A549 (cell line): ENCODE data around the gene PYROXD2. TPM values are rescaled to one million over a fixed set of nuclear protein-coding genes. Genes with fewer than 3 reads are reported as not detected.

ENCODE experiments used
- ATAC-seq, 2 experiments: fragments of 200-7000 bp in 1 of 2; fragments of >200 bp in 1 of 2; cut with Nextera tagmentation in 1 of 2; cut with Tn5 transposase in 1 of 2; 3 replicates each; pipeline versions ENCODE4 v1.8.0 to v1.9.1; 2018 to 2020; ENCODE audit warnings: mild to moderate bottlenecking in 1 of 2, moderate library complexity in 1 of 2
- CTCF ChIA-PET: fragments of 300-600 bp; sonication (Branson Sonifier 250); formaldehyde crosslinking; extraction: SDS; loops from one replicate; lab custom pipeline; 2021; ENCODE audit warnings: antibody characterized with exemption, inconsistent platforms; lab: Yijun Ruan, JAX
- POLR2A ChIA-PET: fragments of 350-600 bp; formaldehyde crosslinking; extraction: SDS; loops from one replicate; lab custom pipeline; 2021; ENCODE audit warnings: antibody characterized with exemption, inconsistent platforms; lab: Yijun Ruan, JAX
- DNase-seq, 2 experiments: peaks; one replicate each; pipeline versions ENCODE4 v3.0.0 to v3.0.0-alpha.2; 2011 to 2016; ENCODE audit warnings: low read depth in 1 of 2, low spot score in 1 of 2
- FAIRE-seq: peaks from 2 replicates; lab custom pipeline; 2011; peaks lifted over from hg19 to GRCh38; lab: Jason Lieb, UNC
- H3K27ac ChIP-seq, 2 experiments: fragments of >200 bp; sonication (Bioruptor Twin); formaldehyde crosslinking; 3 replicates each; pipeline ENCODE4 v1.5.1; 2016 to 2017
- H3K4me1 ChIP-seq: fragments of >200 bp; sonication (Bioruptor Twin); formaldehyde crosslinking; 3 replicates; pipeline ENCODE4 v1.6.1; 2016
- H3K4me2 ChIP-seq: fragments of >200 bp; sonication (Bioruptor Twin); formaldehyde crosslinking; 3 replicates; pipeline ENCODE4 v1.6.1; 2016
- H3K4me3 ChIP-seq: fragments of >200 bp; sonication (Bioruptor Twin); formaldehyde crosslinking; 3 replicates; pipeline ENCODE4 v1.5.1; 2016
- H3K9me3 ChIP-seq: fragments of >200 bp; sonication (Bioruptor Twin); formaldehyde crosslinking; 3 replicates; pipeline ENCODE4 v1.6.1; 2016
- BHLHE40 ChIP-seq: IDR thresholded peaks from 2 replicates; pipeline ENCODE4 v1.6.1; 2012; ENCODE audit warnings: low read depth, low read length, inconsistent platforms
- CBX8 ChIP-seq: fragments of 200-600 bp; sonication (generic); IDR thresholded peaks from 2 replicates; pipeline ENCODE4 v1.6.1; 2016
- CEBPB ChIP-seq, 2 experiments: fragments of >200 bp in 1 of 2; sonication (Bioruptor Twin) in 1 of 2; formaldehyde crosslinking in 1 of 2; IDR thresholded peaks; 2 replicates each; pipeline ENCODE4 v1.6.1; 2012 to 2016
- EHF ChIP-seq: fragments of 250-450 bp; sonication (Bioruptor Pico); IDR thresholded peaks from 2 replicates; pipeline ENCODE4 v1.5.0; 2020; ENCODE audit warnings: mild to moderate bottlenecking
- EHMT2 ChIP-seq: fragments of 200-600 bp; sonication (generic); IDR thresholded peaks from 2 replicates; pipeline ENCODE4 v1.6.1; 2016; ENCODE audit warnings: antibody characterized with exemption, low read depth, mild to moderate bottlenecking, moderate library complexity
- EP300 ChIP-seq, 2 experiments: fragments of >200 bp; sonication (Bioruptor Twin); formaldehyde crosslinking; IDR thresholded peaks; 2 replicates in 1 of 2; 3 replicates in 1 of 2; pipeline ENCODE4 v1.6.1; 2016 to 2017
- FOSB ChIP-seq: fragments of 250-450 bp; sonication (Bioruptor Pico); IDR thresholded peaks from 2 replicates; pipeline ENCODE4 v1.5.0; 2020; ENCODE audit warnings: mild to moderate bottlenecking, moderate library complexity
- HMGXB4 ChIP-seq: fragments of 250-450 bp; sonication (Bioruptor Pico); IDR thresholded peaks from 2 replicates; pipeline ENCODE4 v1.5.0; 2021; ENCODE audit warnings: mild to moderate bottlenecking, moderate library complexity, borderline replicate concordance
- HOXB13 ChIP-seq: fragments of 250-450 bp; sonication (Bioruptor Pico); IDR thresholded peaks from 2 replicates; pipeline ENCODE4 v1.5.0; 2020; ENCODE audit warnings: low read depth, mild to moderate bottlenecking, moderate library complexity
- JUNB ChIP-seq: fragments of >200 bp; sonication (Bioruptor Twin); formaldehyde crosslinking; IDR thresholded peaks from 2 replicates; pipeline ENCODE4 v1.6.1; 2016
- MAFK ChIP-seq: fragments of 450-650 bp; IDR thresholded peaks from 2 replicates; pipeline ENCODE4 v1.6.1; 2014; ENCODE audit not compliant: partially characterized antibody
- MAX ChIP-seq: IDR thresholded peaks from 2 replicates; pipeline ENCODE4 v1.6.1; 2012
- NR3C1 ChIP-seq: fragments of >200 bp; sonication (Bioruptor Twin); formaldehyde crosslinking; IDR thresholded peaks from 3 replicates; pipeline ENCODE4 v1.6.1; 2017
- POLR2A ChIP-seq: IDR thresholded peaks from 2 replicates; pipeline ENCODE4 v1.6.1; 2012; ENCODE audit warnings: mild to moderate bottlenecking, low read length
- RAD21 ChIP-seq, 2 experiments: fragments of >200 bp in 1 of 2; sonication (Bioruptor Twin) in 1 of 2; formaldehyde crosslinking in 1 of 2; IDR thresholded peaks in 1 of 2; conservative IDR thresholded peaks in 1 of 2; 2 replicates in 1 of 2; 3 replicates in 1 of 2; pipeline ENCODE4 v1.6.1; 2012 to 2018; ENCODE audit warnings: inconsistent platforms in 1 of 2
- RARB ChIP-seq: fragments of 250-450 bp; sonication (Bioruptor Pico); IDR thresholded peaks from 2 replicates; pipeline ENCODE4 v1.8.0; 2021; ENCODE audit warnings: mild to moderate bottlenecking, moderate library complexity
- RCOR1 ChIP-seq: fragments of 150-350 bp; IDR thresholded peaks from 2 replicates; pipeline ENCODE4 v1.6.1; 2014; ENCODE audit warnings: antibody characterized with exemption, low read length, low read depth
- RFX5 ChIP-seq: fragments of 450-650 bp; IDR thresholded peaks from 2 replicates; pipeline ENCODE4 v1.7.1; 2014; ENCODE audit warnings: antibody characterized with exemption, mild to moderate bottlenecking, moderate library complexity
- SMC3 ChIP-seq: fragments of >200 bp; sonication (Bioruptor Twin); formaldehyde crosslinking; IDR thresholded peaks from 3 replicates; pipeline ENCODE4 v1.6.1; 2018; ENCODE audit warnings: inconsistent platforms
- SREBF2 ChIP-seq: fragments of 450-650 bp; IDR thresholded peaks from 2 replicates; pipeline ENCODE4 v1.6.1; 2014; ENCODE audit warnings: mild to moderate bottlenecking, moderate library complexity
- TFCP2L1 ChIP-seq: fragments of 250-450 bp; sonication (Bioruptor Pico); IDR thresholded peaks from 2 replicates; pipeline ENCODE4 v1.5.0; 2021; ENCODE audit warnings: mild to moderate bottlenecking
- TP53 ChIP-seq: fragments of 250-450 bp; sonication (Bioruptor Pico); IDR thresholded peaks from 2 replicates; pipeline ENCODE4 v1.5.0; 2021; ENCODE audit warnings: mild to moderate bottlenecking, moderate library complexity
- USF2 ChIP-seq: fragments of 450-650 bp; IDR thresholded peaks from 2 replicates; pipeline ENCODE4 v1.6.1; 2014; ENCODE audit warnings: antibody characterized with exemption
- ZNF302 ChIP-seq: fragments of 250-450 bp; sonication (Bioruptor Pico); IDR thresholded peaks from 2 replicates; pipeline ENCODE4 v1.9.0; 2021; ENCODE audit warnings: inconsistent platforms, mild to moderate bottlenecking, moderate library complexity
- ZSCAN20 ChIP-seq: fragments of 250-450 bp; sonication (Bioruptor Pico); IDR thresholded peaks from 2 replicates; pipeline ENCODE4 v1.8.0; 2022; ENCODE audit warnings: mild to moderate bottlenecking, moderate library complexity
- WGBS: methylation state at CpG from one replicate; pipeline ENCODE4 v1.1.6; 2017; ENCODE audit errors: missing lambda C conversion rate; 5-methylcytosine and 5-hydroxymethylcytosine counted together
- polyA plus RNA-seq, 4 experiments: library from polyadenylated mRNA; depleted of rRNA in 3 of 4; stranded (reverse); fragments of >200 nt; fragmentation: RNase III in 1 of 4; extraction: RNeasy Plus Mini Kit Qiagen cat#74134 plus additional on column Dnase treatment in 1 of 4; gene quantifications; 2 replicates in 3 of 4; 3 replicates in 1 of 4; pipeline ENCODE4 v1.2.3, GENCODE V29; 2011 to 2017
- TF ChIP-seq, protein P1 (sequence below): fragments of 250-450 bp; sonication (Bioruptor Pico); IDR thresholded peaks from 2 replicates; pipeline ENCODE4 v1.5.0; 2020; ENCODE audit warnings: low read depth, mild to moderate bottlenecking, moderate library complexity
- TF ChIP-seq, protein P2 (sequence below): fragments of >200 bp; sonication (Bioruptor Twin); formaldehyde crosslinking; IDR thresholded peaks from 3 replicates; pipeline ENCODE4 v1.6.1; 2016
- TF ChIP-seq, protein P3 (sequence below): IDR thresholded peaks from 2 replicates; pipeline ENCODE4 v1.6.1; 2012; ENCODE audit warnings: low read depth, borderline replicate concordance

Gene PYROXD2
- polyA plus RNA-seq, 2 of the 4 experiments (the other 2 are of a cell fraction): 4.6 to 6.3 TPM

GRCh38 chr10:98429320-98430072 is 14.5 kb upstream of the PYROXD2 start:
- TF ChIP-seq, protein P1, sequence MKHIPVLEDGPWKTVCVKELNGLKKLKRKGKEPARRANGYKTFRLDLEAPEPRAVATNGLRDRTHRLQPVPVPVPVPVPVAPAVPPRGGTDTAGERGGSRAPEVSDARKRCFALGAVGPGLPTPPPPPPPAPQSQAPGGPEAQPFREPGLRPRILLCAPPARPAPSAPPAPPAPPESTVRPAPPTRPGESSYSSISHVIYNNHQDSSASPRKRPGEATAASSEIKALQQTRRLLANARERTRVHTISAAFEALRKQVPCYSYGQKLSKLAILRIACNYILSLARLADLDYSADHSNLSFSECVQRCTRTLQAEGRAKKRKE (CRISPR knock-in tag): no peak
- TF ChIP-seq NR3C1 (no peak), RAD21 (conservative IDR thresholded peaks at IDR 0.05 in 1 of 2, IDR thresholded peaks at IDR 0.05 in 1 of 2) (no peak), RFX5 (no peak), MAFK (no peak), HMGXB4 (CRISPR knock-in tag) (no peak), HOXB13 (CRISPR knock-in tag) (no peak), MAX (no peak), POLR2A (no peak), EHF (no peak), ZSCAN20 (no peak), SMC3 (no peak), EP300 (IDR thresholded peaks at IDR 0.05) (no peak), RARB (CRISPR knock-in tag) (no peak), TP53 (no peak)
- ChIA-PET CTCF (interaction anchor here (1.4 kb wide), 1 partner anchor 119 kb away, joined by 3 read pairs; no protein-coding TSS in a partner anchor), POLR2A (no interaction called here)
- Histone ChIP-seq H3K27ac (no peak overlapping the region), H3K4me2 (no peak overlapping the region), H3K4me3 (no peak overlapping the region), H3K4me1 (no peaks in the 10 kb centered on the region), H3K9me3 (peaks cover 6% of the 10 kb centered on the region; the same call in 1 of the 3 replicates)
- no peak for FAIRE-seq
- no peak for DNase-seq
- no peak for ATAC-seq
- 89% methylated on average over 18 of the region's 22 CpGs for WGBS

- DNase-seq (no peak), FAIRE-seq (no peak), ATAC-seq (no peak)
- Histone ChIP-seq H3K4me3 (no peak overlapping the region), H3K4me2 (no peak overlapping the region), H3K4me1 (no peaks in the 10 kb centered on the region), H3K27ac (no peak overlapping the region), H3K9me3 (no peaks in the 10 kb centered on the region)
- ChIA-PET POLR2A (no interaction called here), CTCF (interaction anchor here (1.5 to 1.8 kb wide), 2 partner anchors 9 to 101 kb away, joined by 3 to 4 read pairs; no protein-coding TSS in a partner anchor)
- no peak for TF ChIP-seq FOSB (CRISPR knock-in tag)
- no peak for TF ChIP-seq HOXB13 (CRISPR knock-in tag)
- TF ChIP-seq BHLHE40: no peak
- TF ChIP-seq TFCP2L1: no peak
- TF ChIP-seq POLR2A: no peak
- no peak for TF ChIP-seq CEBPB (IDR thresholded peaks at IDR 0.05)
- no peak for TF ChIP-seq SREBF2
- no peak for TF ChIP-seq ZNF302 (CRISPR knock-in tag)
- TF ChIP-seq CBX8: no peak
- TF ChIP-seq, protein P2, sequence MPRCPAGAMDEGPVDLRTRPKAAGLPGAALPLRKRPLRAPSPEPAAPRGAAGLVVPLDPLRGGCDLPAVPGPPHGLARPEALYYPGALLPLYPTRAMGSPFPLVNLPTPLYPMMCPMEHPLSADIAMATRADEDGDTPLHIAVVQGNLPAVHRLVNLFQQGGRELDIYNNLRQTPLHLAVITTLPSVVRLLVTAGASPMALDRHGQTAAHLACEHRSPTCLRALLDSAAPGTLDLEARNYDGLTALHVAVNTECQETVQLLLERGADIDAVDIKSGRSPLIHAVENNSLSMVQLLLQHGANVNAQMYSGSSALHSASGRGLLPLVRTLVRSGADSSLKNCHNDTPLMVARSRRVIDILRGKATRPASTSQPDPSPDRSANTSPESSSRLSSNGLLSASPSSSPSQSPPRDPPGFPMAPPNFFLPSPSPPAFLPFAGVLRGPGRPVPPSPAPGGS: no peak
- TF ChIP-seq JUNB: no peak
- TF ChIP-seq RARB (CRISPR knock-in tag): no peak
- TF ChIP-seq EHMT2: no peak
- TF ChIP-seq USF2: no peak
- TF ChIP-seq RAD21 (conservative IDR thresholded peaks at IDR 0.05 in 1 of 2, IDR thresholded peaks at IDR 0.05 in 1 of 2): no peak
- TF ChIP-seq, protein P3, sequence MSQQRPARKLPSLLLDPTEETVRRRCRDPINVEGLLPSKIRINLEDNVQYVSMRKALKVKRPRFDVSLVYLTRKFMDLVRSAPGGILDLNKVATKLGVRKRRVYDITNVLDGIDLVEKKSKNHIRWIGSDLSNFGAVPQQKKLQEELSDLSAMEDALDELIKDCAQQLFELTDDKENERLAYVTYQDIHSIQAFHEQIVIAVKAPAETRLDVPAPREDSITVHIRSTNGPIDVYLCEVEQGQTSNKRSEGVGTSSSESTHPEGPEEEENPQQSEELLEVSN: no peak
- TF ChIP-seq RCOR1: no peak
- no peak for TF ChIP-seq SMC3
- WGBS: 93% methylated on average over 7 of the region's 7 CpGs
Measured at GRCh38 chr10:98427011-98427515, 12.1 kb upstream of the PYROXD2 start.
